ENCODE measurements around the gene MAP2K3. TPM values are rescaled to one million over a fixed set of nuclear protein-coding genes. Genes with fewer than 3 reads are reported as not detected.

MAP2K3 gene
- total RNA-seq, 1 experiment from 2014 or later: 50.9 TPM

- no peaks in the 10 kb centered on the region for H3K27me3 ChIP-seq (replicated peaks; ENCODE audit: control insufficient read depth, insufficient read depth, low read length)
- H3K9me3 Mint-ChIP-seq (ENCODE audit: unreplicated experiment): no peaks in the 10 kb centered on the region
- H3K4me3 Mint-ChIP-seq (ENCODE audit: unreplicated experiment): no peak overlapping the region
- peaks cover 10% of the 10 kb centered on the region; the same call in 1 of the 2 replicates for H3K4me1 ChIP-seq
- TF ChIP-seq CTCF (IDR thresholded peaks at IDR 0.05; ENCODE audit: insufficient read depth in 1 of 2, low read depth in 1 of 2, low read length in 1 of 2, severe bottlenecking in 1 of 2, unreplicated experiment in 1 of 2): no peak
- no peaks in the 10 kb centered on the region for H3K9me3 ChIP-seq
- POLR2A ChIA-PET: no interaction called here
- peaks cover 7% of the 10 kb centered on the region for H3K27me3 Mint-ChIP-seq (ENCODE audit: insufficient read depth, unreplicated experiment)
- no peak for DNase-seq
- no peak overlapping the region for H3K4me3 ChIP-seq (ENCODE audit: low read depth, low read length)
- no peaks in the 10 kb centered on the region for H3K4me1 Mint-ChIP-seq (ENCODE audit: low read depth, unreplicated experiment)
- H3K36me3 ChIP-seq (ENCODE audit: control insufficient read depth, insufficient read depth, low read length): no peaks in the 10 kb centered on the region
- no peaks in the 10 kb centered on the region for H3K36me3 Mint-ChIP-seq (ENCODE audit: insufficient read depth, unreplicated experiment)
- no TSS peak for BruUV-seq (replicated peaks)
- intact Hi-C loops (cut with micrococcal nuclease; ENCODE audit: unreplicated experiment): no loop called here
- CTCF ChIA-PET: no interaction called here
- no peak overlapping the region for H3K27ac Mint-ChIP-seq (ENCODE audit: unreplicated experiment)
Measured at GRCh38 chr17:21363776-21364642, 79.5 kb downstream of the MAP2K3 start.

Other genes starting within 250 kb of the MAP2K3 start
- gene USP22, start 241.7 kb upstream of the MAP2K3 start, total RNA-seq (2022): 255 and 267 TPM in 2 replicates
- gene DHRS7B, start 157.7 kb upstream of the MAP2K3 start, total RNA-seq (2022): 22.8 and 30.0 TPM in 2 replicates
- 39.1 and 40.7 TPM in 2 replicates for gene TMEM11, start 70.5 kb upstream of the MAP2K3 start, total RNA-seq (2022)
- gene NATD1, start 31.3 kb upstream of the MAP2K3 start, total RNA-seq (2022): 14.4 and 18.4 TPM in 2 replicates
- gene KCNJ12, start 91.6 kb downstream of the MAP2K3 start, total RNA-seq (2022): 0.07 and 0.14 TPM in 2 replicates